Measurements from ENCODE around the gene CRYL1. TPM values are rescaled to one million over a fixed set of nuclear protein-coding genes. Genes with fewer than 3 reads are reported as not detected.

Gene CRYL1
- total RNA-seq, 4 donors from 2014 or later, result 39.1 to 63.6 (median 54.2) TPM

DNA sequence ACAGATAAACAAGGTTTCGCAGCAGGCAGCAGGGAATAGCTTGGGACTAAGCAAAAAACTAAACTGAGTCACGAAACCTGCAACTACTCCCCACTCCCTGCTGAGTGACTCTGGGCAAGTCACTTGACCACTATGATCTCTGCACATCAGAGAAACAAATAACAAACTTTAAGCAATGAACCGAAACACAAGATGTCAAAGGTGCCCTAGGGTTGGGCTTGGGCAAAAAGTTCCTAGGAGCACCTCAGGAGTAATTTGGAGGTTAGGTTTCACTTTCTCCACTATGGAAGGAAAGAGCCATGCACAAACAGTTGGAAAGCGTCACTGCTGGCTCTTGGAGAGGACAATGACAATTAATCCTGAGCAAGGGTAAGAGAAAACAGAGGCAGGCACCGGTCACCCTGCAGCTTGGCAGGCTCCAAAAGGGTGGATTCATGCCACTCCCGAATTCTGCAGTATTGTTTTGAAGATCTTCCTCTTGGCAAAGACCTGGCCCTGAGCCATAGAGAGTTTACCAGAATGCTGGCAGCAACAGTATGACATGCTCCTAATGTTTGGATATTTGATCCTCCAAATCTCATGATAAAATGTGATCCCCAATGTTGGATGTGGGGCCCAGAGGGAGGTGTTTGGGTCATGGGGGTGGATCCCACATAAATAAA lies 60.3 kb downstream of the CRYL1 start:
- TF ChIP-seq, protein P1, sequence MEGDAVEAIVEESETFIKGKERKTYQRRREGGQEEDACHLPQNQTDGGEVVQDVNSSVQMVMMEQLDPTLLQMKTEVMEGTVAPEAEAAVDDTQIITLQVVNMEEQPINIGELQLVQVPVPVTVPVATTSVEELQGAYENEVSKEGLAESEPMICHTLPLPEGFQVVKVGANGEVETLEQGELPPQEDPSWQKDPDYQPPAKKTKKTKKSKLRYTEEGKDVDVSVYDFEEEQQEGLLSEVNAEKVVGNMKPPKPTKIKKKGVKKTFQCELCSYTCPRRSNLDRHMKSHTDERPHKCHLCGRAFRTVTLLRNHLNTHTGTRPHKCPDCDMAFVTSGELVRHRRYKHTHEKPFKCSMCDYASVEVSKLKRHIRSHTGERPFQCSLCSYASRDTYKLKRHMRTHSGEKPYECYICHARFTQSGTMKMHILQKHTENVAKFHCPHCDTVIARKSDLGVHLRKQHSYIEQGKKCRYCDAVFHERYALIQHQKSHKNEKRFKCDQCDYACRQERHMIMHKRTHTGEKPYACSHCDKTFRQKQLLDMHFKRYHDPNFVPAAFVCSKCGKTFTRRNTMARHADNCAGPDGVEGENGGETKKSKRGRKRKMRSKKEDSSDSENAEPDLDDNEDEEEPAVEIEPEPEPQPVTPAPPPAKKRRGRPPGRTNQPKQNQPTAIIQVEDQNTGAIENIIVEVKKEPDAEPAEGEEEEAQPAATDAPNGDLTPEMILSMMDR (IDR thresholded peaks at IDR 0.05; ENCODE audit: low read depth), result no peak

DNA sequence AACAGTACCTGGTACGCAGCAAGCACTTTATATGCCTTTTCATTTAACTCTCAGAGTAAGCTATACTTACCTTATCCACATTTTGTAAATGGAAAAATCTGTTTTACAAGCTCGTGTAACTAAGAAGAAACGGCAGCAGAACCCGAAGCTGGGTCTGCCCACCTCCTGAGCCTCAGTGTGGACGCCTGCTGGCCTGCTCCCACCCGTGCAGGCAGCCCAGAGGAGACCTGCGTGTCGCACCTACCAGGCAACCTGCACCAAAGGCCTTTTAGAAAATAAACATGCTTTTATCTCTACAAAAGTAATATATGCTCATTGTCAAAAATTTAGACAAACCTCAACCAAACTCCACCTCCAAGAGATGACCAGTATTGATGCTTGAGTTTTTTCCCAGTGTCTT lies 62.7 kb downstream of the CRYL1 start:
- TF ChIP-seq, protein P1 (IDR thresholded peaks at IDR 0.05; ENCODE audit: low read depth), result no peak

DNA sequence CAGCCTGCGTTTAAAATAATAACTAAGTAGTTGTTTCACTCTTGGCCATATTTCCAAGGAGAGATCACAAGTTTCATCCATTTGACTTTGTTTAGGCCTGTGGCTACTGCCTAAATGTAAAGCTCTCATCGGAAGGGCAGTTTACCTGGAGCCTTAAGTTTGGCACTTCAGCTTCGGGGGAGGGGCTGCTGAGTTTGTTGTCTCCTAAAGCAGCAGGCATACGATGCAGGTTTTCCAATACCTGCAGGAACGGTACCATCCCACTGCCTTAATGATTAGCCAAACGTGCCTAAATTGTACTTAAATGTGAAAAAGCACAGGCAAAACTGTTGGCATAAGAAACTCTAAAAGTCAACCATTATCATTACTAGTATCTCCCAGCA lies 63.1 kb downstream of the CRYL1 start:
- TF ChIP-seq, protein P1 (IDR thresholded peaks at IDR 0.05; ENCODE audit: low read depth), result no peak

DNA sequence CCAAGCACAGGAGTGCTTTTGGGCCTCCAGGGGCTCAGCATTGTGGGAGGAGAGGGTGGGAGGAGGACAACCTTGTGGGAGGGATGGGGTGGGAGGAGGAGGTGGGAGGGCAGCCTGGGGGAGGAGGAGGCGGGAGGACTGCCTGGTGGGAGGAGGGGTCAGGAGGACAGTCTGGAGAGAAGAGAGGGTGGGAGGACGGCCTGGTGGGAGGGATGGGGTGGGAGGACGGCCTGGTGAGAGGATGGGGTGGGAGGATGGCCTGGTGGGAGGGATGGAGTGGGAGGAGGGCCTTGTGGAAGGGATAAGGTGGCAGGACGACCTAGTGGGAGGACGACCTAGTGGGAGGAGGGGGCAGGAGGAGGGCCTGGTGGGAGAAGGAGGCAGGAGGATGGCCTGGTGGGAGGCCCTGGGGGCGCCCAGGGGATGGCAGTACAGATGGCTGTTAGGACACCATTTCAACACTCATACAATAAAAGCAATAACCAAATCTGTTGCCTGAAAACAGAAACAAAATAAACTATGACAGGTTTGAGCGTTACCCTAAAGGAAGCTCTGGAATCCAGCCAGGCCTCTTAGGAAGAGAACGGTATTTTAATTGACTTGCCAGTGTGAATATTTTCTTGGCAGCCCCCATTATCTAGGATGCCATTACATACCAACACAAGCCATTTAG lies 63.7 kb downstream of the CRYL1 start:
- TF ChIP-seq, protein P1 (IDR thresholded peaks at IDR 0.05; ENCODE audit: low read depth), result no peak

DNA sequence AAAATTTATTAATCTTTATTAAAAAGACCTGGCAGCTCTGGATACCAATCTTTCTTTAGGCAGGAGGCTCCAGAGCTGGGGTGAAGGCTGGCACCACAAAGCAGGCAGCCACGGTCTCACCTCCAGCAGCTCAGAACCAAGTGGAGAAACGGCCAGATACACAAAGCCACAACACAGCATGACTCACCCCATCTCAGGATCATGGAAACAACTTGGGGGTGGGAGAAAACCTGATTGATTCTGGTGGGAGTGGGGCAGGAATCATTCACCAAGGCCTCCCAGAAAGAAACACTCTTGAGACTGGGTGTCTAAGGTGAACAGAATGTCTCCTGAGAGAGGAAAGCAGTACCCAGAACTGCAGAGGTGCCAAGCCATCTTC lies 64.2 kb downstream of the CRYL1 start:
- TF ChIP-seq, protein P1 (IDR thresholded peaks at IDR 0.05; ENCODE audit: low read depth), result no peak

DNA sequence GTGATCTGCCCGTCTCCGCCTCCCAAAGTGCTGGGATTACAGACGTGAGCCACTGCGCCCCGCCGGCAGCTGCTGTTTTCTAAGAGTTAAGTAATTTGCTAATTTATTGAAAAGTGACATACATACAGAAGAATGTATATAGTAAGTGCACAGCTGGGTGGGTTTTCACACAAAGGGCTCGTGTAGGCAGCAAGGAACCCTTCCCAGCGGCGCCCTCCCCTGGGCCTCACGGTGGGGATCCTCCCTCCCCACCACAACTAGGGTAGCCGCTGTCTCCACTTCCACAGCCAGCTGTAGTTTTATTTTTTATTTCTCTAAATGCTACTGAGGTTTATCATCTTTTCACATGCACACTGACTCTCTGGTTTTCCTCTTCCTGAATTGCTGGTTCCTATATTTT lies 64.9 kb downstream of the CRYL1 start:
- TF ChIP-seq, protein P1 (IDR thresholded peaks at IDR 0.05; ENCODE audit: low read depth), result no peak

DNA sequence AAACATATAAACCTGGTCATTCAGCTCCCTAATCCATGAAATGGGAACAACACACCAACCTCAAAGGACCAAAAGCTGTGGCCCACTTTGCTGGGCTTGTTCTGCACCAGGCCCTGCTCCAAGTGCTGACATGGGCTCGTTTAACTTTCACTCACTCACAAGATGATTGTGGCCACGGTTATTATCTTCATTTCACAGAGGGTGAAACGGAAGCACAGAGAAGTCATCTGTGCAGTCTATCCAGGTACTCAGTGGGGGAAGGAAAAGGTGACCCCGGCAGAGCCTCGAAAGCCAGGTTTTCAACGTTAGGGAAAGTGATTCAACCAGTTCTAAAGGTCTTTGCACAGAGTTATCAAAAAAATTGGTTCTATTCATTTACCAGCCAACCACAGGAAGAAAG lies 68.0 kb downstream of the CRYL1 start:
- TF ChIP-seq, protein P1 (IDR thresholded peaks at IDR 0.05; ENCODE audit: low read depth), result no peak

Data from subcutaneous adipose tissue (tissue), 4 donors.